Measurements from ENCODE around the gene SMC5.

GRCh38 chr9:70398145-70398556 lies 139.4 kb downstream of the SMC5 start:
- TF ChIP-seq ZNF580 (CRISPR knock-in tag; IDR thresholded peaks at IDR 0.05; ENCODE audit: borderline replicate concordance, low read depth): no peak
- TF ChIP-seq, protein P1, sequence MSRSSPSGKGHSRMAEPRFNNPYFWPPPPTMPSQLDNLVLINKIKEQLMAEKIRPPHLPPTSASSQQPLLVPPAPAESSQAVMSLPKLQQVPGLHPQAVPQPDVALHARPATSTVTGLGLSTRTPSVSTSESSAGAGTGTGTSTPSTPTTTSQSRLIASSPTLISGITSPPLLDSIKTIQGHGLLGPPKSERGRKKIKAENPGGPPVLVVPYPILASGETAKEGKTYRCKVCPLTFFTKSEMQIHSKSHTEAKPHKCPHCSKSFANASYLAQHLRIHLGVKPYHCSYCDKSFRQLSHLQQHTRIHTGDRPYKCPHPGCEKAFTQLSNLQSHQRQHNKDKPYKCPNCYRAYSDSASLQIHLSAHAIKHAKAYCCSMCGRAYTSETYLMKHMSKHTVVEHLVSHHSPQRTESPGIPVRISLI (CRISPR knock-in tag; IDR thresholded peaks at IDR 0.05; ENCODE audit: borderline replicate concordance): no peak
- no peak for TF ChIP-seq POLR2A (IDR thresholded peaks at IDR 0.05; ENCODE audit: insufficient read depth in 1 of 2, low read depth in 2 of 2, low read length in 2 of 2)

Data from HepG2 (cell line).